Smooth muscle cell (in vitro differentiated cells): ENCODE measurements around the gene MRPL12. TPM values are rescaled to one million over a fixed set of nuclear protein-coding genes. Genes with fewer than 3 reads are reported as not detected.

ENCODE experiments used
- DNase-seq: peaks from one replicate; lab custom pipeline; 2025; ENCODE audit not compliant: unreplicated experiment; lab: John Stamatoyannopoulos, UW
- H2AFZ ChIP-seq: fragments of 200-600 bp; sonication (generic); 2 replicates; pipeline ENCODE4 v1.6.0; 2016; ENCODE audit warnings: antibody characterized with exemption, low read depth, mild to moderate bottlenecking
- H3F3A ChIP-seq: fragments of 200-600 bp; sonication (generic); 2 replicates; pipeline ENCODE4 v1.6.0; 2017; ENCODE audit warnings: antibody characterized with exemption, low read depth
- H3K27ac ChIP-seq: fragments of 200-600 bp; sonication (generic); 2 replicates; pipeline ENCODE4 v1.5.1; 2016; ENCODE audit warnings: low read depth, mild to moderate bottlenecking
- H3K27me3 ChIP-seq: fragments of 200-600 bp; sonication (generic); 2 replicates; pipeline ENCODE4 v1.6.1; 2016; ENCODE audit warnings: low read depth, mild to moderate bottlenecking
- H3K36me3 ChIP-seq: fragments of 200-600 bp; sonication (generic); 2 replicates; pipeline ENCODE4 v1.5.1; 2016; ENCODE audit warnings: low read depth
- H3K4me1 ChIP-seq: fragments of 200-600 bp; sonication (generic); 2 replicates; pipeline ENCODE4 v1.5.1; 2016; ENCODE audit warnings: low read depth
- H3K4me2 ChIP-seq: fragments of 200-600 bp; sonication (generic); 2 replicates; pipeline ENCODE4 v1.6.0; 2016; ENCODE audit warnings: mild to moderate bottlenecking
- H3K4me3 ChIP-seq: fragments of 200-600 bp; sonication (generic); 2 replicates; pipeline ENCODE4 v1.5.1; 2016; ENCODE audit warnings: mild to moderate bottlenecking
- H3K79me2 ChIP-seq: fragments of 200-600 bp; sonication (generic); 2 replicates; pipeline ENCODE4 v1.6.0; 2016; ENCODE audit warnings: low read depth, mild to moderate bottlenecking
- H3K9ac ChIP-seq: fragments of 200-600 bp; sonication (generic); 2 replicates; pipeline ENCODE4 v1.6.0; 2016; ENCODE audit warnings: low read depth
- H3K9me3 ChIP-seq: fragments of 200-600 bp; sonication (generic); replicated peaks from 2 replicates; pipeline ENCODE4 v1.5.1; 2016; ENCODE audit warnings: low read depth
- H4K20me1 ChIP-seq: fragments of 200-600 bp; sonication (generic); 2 replicates; pipeline ENCODE4 v1.6.0; 2016; ENCODE audit warnings: low read depth
- CTCF ChIP-seq: fragments of 200-600 bp; sonication (generic); IDR thresholded peaks from 2 replicates; pipeline ENCODE4 v1.5.1; 2017; ENCODE audit warnings: borderline replicate concordance, mild to moderate bottlenecking, antibody characterized with exemption; ENCODE audit not compliant: insufficient read depth, poor library complexity, severe bottlenecking
- WGBS: methylation state at CpG from one replicate; pipeline ENCODE4 v1.1.7; 2016; ENCODE audit warnings: low lambda C conversion rate; 5-methylcytosine and 5-hydroxymethylcytosine counted together
- polyA plus RNA-seq: library from polyadenylated mRNA; unstranded; fragments of >200 nt; fragmentation: Nextera tagmentation; extraction: Ambion mirVana; gene quantifications from 2 replicates; pipeline ENCODE4 v1.2.1, GENCODE V29; 2016
- total RNA-seq: library from RNA; depleted of rRNA; stranded (reverse); fragments of >200 nt; gene quantifications from 2 replicates; pipeline ENCODE4 v1.2.3, GENCODE V29; 2014

Gene MRPL12
- total and polyA plus RNA-seq, 2 experiments from 2014 or later, result 22.2 to 83.6 TPM

- H3K27ac ChIP-seq, result no peak overlapping the region
- 96% methylated on average over 12 of the region's 17 CpGs for WGBS
- no peaks in the 10 kb centered on the region for H3K9me3 ChIP-seq
- H3K27me3 ChIP-seq, result no peaks in the 10 kb centered on the region
- no peak for DNase-seq
- H3K79me2 ChIP-seq, result peaks cover 38% of the 10 kb centered on the region
- no peaks in the 10 kb centered on the region for H3F3A ChIP-seq
- no peaks in the 10 kb centered on the region for H3K4me1 ChIP-seq
- no peak for TF ChIP-seq CTCF
- H3K9ac ChIP-seq, result no peak overlapping the region
- H4K20me1 ChIP-seq, result peaks cover 85% of the 10 kb centered on the region
- no peaks in the 10 kb centered on the region for H3K36me3 ChIP-seq
- no peak overlapping the region for H3K4me2 ChIP-seq
- no peak overlapping the region for H2AFZ ChIP-seq
- no peak overlapping the region for H3K4me3 ChIP-seq
Measured at GRCh38 chr17:81690549-81690948, 12.6 kb upstream of the MRPL12 start.

GRCh38 chr17:81691196-81691595, 12.0 kb upstream of the MRPL12 start:
- H3K27me3 ChIP-seq, result no peaks in the 10 kb centered on the region
- H3K36me3 ChIP-seq, result no peaks in the 10 kb centered on the region
- no peak overlapping the region for H3K4me3 ChIP-seq
- TF ChIP-seq CTCF, result no peak
- H3K4me2 ChIP-seq, result no peak overlapping the region
- whole genome bisulfite sequencing, result 96% methylated on average over 16 of the region's 18 CpGs
- no peak overlapping the region for H3K9ac ChIP-seq
- H3K4me1 ChIP-seq, result no peaks in the 10 kb centered on the region
- peaks cover 82% of the 10 kb centered on the region for H4K20me1 ChIP-seq
- H3K79me2 ChIP-seq, result peaks cover 32% of the 10 kb centered on the region
- no peak overlapping the region for H3K27ac ChIP-seq
- H3K9me3 ChIP-seq, result no peaks in the 10 kb centered on the region
- no peaks in the 10 kb centered on the region for H3F3A ChIP-seq
- no peak for DNase-seq
- no peak overlapping the region for H2AFZ ChIP-seq

GRCh38 chr17:81691608-81692007, 11.6 kb upstream of the MRPL12 start:
- Histone ChIP-seq H3K27ac (no peak overlapping the region), H3K9me3 (no peaks in the 10 kb centered on the region), H3K9ac (no peak overlapping the region), H4K20me1 (peaks cover 78% of the 10 kb centered on the region), H3K4me2 (no peak overlapping the region), H3K79me2 (peaks cover 28% of the 10 kb centered on the region), H3K4me3 (no peak overlapping the region), H2AFZ (no peak overlapping the region), H3K4me1 (no peaks in the 10 kb centered on the region), H3K27me3 (no peaks in the 10 kb centered on the region), H3F3A (no peaks in the 10 kb centered on the region), H3K36me3 (no peaks in the 10 kb centered on the region)
- WGBS, result 99% methylated on average over 20 of the region's 20 CpGs
- DNase-seq, result no peak
- TF ChIP-seq CTCF, result no peak

- Histone ChIP-seq H3F3A (peaks cover 3% of the 10 kb centered on the region), H3K4me2 (no peak overlapping the region), H3K79me2 (peaks cover 22% of the 10 kb centered on the region), H3K9me3 (no peaks in the 10 kb centered on the region), H3K27me3 (no peaks in the 10 kb centered on the region), H3K4me3 (no peak overlapping the region), H3K27ac (no peak overlapping the region), H3K4me1 (no peaks in the 10 kb centered on the region), H4K20me1 (peaks cover 68% of the 10 kb centered on the region), H3K9ac (no peak overlapping the region), H3K36me3 (no peaks in the 10 kb centered on the region), H2AFZ (no peak overlapping the region)
- 93% methylated on average over 18 of the region's 35 CpGs for WGBS
- no peak for DNase-seq
- TF ChIP-seq CTCF, result no peak
Measured at GRCh38 chr17:81693509-81694210, 9.5 kb upstream of the MRPL12 start.
